Aorta (tissue), 5 donors: Measurements from ENCODE around the gene C9orf152. TPM values are rescaled to one million over a fixed set of nuclear protein-coding genes. Genes with fewer than 3 reads are reported as not detected.

Experiments used
- ATAC-seq: fragments of 200-7000 bp; cut with Tn5 transposase; one replicate; pipeline ENCODE4 v1.9.1; 2022; ENCODE audit warnings: moderate library complexity; ENCODE audit not compliant: low FRiP score
- DNase-seq, 2 donors: peaks; one replicate each; pipeline ENCODE4 v3.0.0-alpha.2; 2020
- H3K27ac ChIP-seq, 2 donors: one replicate each; pipeline ENCODE4 v1.5.1; 2013; ENCODE audit warnings: low read length in 2 of 2, mild to moderate bottlenecking in 2 of 2, moderate library complexity in 2 of 2, control low read depth in 1 of 2, inconsistent platforms in 1 of 2, low read depth in 1 of 2
- H3K27me3 ChIP-seq, 2 donors: one replicate each; pipeline ENCODE4 v1.6.1; 2013; ENCODE audit warnings: control low read depth in 1 of 2, low read length in 1 of 2, mild to moderate bottlenecking in 1 of 2, moderate library complexity in 1 of 2; ENCODE audit not compliant: insufficient read depth in 2 of 2, control insufficient read depth in 1 of 2
- H3K36me3 ChIP-seq, 2 donors: one replicate each; pipeline ENCODE4 v1.6.1; 2013; ENCODE audit warnings: control low read depth in 1 of 2, low read length in 1 of 2, mild to moderate bottlenecking in 1 of 2; ENCODE audit not compliant: insufficient read depth in 2 of 2, control insufficient read depth in 1 of 2
- H3K4me1 ChIP-seq, 2 donors: one replicate each; pipeline ENCODE4 v1.6.1; 2013; ENCODE audit warnings: low read length in 2 of 2, control low read depth in 1 of 2, mild to moderate bottlenecking in 1 of 2, moderate library complexity in 1 of 2; ENCODE audit not compliant: insufficient read depth in 2 of 2, control insufficient read depth in 1 of 2
- H3K4me3 ChIP-seq, 2 donors: one replicate each; pipeline ENCODE4 v1.5.1; 2013; ENCODE audit warnings: low read length in 2 of 2, control low read depth in 1 of 2, mild to moderate bottlenecking in 1 of 2
- H3K9me3 ChIP-seq: one replicate; pipeline ENCODE4 v1.6.1; 2013; ENCODE audit warnings: mild to moderate bottlenecking, low read length; ENCODE audit not compliant: control insufficient read depth
- WGBS, 2 donors: extraction: QIAGEN DNeasy Blood & Tissue Kit; methylation state at CpG; one replicate each; pipeline ENCODE4 v1.1.7; 2013; 5-methylcytosine and 5-hydroxymethylcytosine counted together
- intact Hi-C, 2 donors: fragments of 100-400 bp; cut with DNase I; formaldehyde crosslinking; loops; one replicate each; pipeline versions ENCODE4 v1.14.2 to v1.15.0; 2022
- long read RNA-seq, 2 donors: library from polyadenylated mRNA; unstranded; transcript quantifications; one replicate each; pipeline ENCODE4 v2.0.0, GENCODE V29; 2020 to 2021
- polyA plus RNA-seq, 2 donors: library from polyadenylated mRNA; stranded (reverse); fragments of 200-250 nt; gene quantifications; one replicate each; pipeline ENCODE4 v1.2.3, GENCODE V29; 2013
- total RNA-seq, 2 donors: library from RNA; stranded (reverse); fragmentation: NEBNext Ultra II Directional; extraction: Animal tissue kit (Norgen Biotek cat#: 25700); gene quantifications; one replicate each; pipeline ENCODE4 v1.2.1, GENCODE V29; 2021
- donor health status: healthy with polysubstance abuse.
- donor health status: Bipolar disorder and iron deficiency.
- donor health status: DM: no; HTN: no; CAD: no.
- donor health status: DM: no; HTN: no; CAD: no.
- donor health status: DM: yes; HTN: yes; CAD: no.

The C9orf152 gene, protein sequence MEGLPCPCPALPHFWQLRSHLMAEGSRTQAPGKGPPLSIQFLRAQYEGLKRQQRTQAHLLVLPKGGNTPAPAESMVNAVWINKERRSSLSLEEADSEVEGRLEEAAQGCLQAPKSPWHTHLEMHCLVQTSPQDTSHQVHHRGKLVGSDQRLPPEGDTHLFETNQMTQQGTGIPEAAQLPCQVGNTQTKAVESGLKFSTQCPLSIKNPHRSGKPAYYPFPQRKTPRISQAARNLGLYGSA
- not detected for total RNA-seq
- 1 to 10 TPM in 1 of 2 donors, under 1 TPM in 1; 0.38 to 3.1 TPM for polyA plus RNA-seq
- long read RNA-seq, donor 1, partial matches to known transcripts = 0 of 1 reads
- long read RNA-seq, donor 1, other reads (novel, unspliced or antisense) = 1 of 1 reads
- long read RNA-seq, donor 2, partial matches to known transcripts = 0 of 1 reads
- long read RNA-seq, donor 2, other reads (novel, unspliced or antisense) = 1 of 1 reads

DNA sequence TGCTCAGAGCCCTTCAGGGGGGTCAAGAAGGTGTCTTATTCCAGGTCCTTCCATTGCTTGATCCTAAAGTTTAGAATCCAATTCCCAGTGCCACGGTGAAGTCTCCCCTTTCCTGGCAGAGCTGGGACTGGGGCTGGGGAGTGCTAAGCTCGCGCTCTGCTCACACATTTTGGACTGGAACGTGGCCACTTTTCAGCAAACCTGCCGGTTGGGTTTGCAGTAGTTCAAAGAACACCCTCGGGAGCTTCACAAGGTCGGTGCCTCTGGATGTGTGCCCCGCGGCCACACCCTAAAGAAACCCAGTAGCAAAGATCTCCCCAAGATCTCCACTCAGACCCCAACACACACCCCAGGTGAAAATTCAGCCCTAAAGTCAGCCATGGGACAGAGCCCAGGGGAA lies at the start of gene C9orf152:
Gene C9orf152 (minus strand): TSS at position 129 of the 400 bp plus-strand sequence. CDS start 580 bp downstream, outside the sequence.
- no peak within 1 kb of the TSS for H3K27ac ChIP-seq
- no peak within 1 kb of the TSS for H3K4me3 ChIP-seq
- no peaks in the 10 kb centered on the region for H3K4me1 ChIP-seq
- ATAC-seq = no peak
- intact Hi-C loops = no loop called here
- DNase-seq = no peak
- WGBS, 2 donors = 80 to 84% methylated on average over 9 of the region's 9 CpGs
- H3K9me3 ChIP-seq = no peaks in the 10 kb centered on the region
- no peaks in the 10 kb centered on the region for H3K36me3 ChIP-seq
- no peaks in the 10 kb centered on the region for H3K27me3 ChIP-seq

DNA sequence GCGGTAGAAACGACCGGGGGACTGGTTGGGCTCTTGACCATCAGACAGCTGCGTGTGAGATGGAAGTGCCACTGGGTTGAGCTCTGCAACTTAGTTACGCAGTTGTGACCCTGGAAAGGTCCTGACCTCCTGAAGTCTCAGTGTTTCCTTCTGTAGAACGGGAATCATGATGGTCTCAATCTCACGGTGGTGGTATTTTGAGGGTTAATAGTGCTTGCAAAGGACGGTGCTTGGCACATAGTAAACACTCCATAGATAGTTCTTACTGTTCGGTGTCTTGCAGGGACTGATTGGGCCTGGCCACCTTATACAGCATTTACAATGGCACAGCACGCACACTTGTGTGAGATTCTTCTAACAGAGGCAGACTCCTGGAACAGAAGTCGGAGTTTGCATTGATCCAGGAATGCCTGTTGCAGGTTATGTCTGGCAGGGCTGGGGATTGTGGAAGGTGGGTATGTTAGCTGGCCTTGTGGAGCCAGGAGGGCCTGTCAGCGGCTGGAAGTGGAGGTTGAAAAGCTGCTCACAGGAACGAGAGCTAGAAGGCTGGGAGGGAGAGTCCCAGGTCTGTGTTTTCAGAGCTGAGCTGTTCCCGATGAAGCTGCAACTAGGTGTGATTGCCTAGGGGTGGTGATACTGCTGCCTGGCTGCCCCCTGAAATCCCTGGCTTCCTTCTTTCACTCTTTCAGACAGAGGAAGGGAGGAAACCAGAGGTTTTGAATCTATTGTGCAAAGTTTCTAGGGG lies 49.3 kb upstream of the C9orf152 start:
- intact Hi-C loops = no loop called here
- ATAC-seq = no peak

DNA sequence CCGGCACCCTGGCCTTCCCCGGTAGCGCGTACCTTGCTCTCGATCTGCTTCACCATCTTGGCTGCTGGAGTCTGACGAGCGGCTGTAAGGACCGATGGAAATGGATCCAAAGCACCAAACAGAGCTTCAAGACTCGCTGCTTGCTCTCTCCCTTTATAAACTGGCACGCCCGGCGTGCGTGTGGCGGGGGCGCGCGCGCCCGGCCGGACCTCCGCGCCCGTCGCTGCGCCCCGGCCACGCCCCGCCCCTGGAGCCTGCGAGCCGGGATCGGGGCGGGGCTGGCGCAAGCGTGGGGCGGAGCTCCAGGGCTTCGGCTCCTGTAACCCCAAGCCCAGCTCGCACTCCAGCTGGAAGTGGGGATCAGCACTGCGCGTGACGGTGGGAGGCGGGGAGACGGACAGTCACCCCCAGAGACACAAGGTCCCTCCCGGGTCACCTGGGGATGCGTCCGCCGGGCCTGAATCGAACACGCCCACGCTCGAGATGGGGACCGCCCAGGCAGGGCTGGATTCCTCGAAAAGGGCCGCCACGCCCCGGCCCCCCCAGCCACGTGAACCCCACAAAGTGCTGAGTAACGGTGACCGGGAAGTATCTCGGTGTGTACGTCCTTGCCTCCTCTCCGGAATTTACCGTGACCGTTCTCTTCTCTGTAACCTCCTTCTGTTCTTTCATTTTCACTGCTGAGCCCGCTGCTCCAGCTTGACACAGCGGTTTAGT lies 48.6 kb upstream of the C9orf152 start, which contains the start of gene TXN:
Gene TXN (minus strand): TSS at position 128 of the 717 bp plus-strand sequence. CDS start 72 bp downstream, at position 56.
- H3K27me3 ChIP-seq = no peaks in the 10 kb centered on the region
- peak; percentile 93 to 97 for DNase-seq
- intact Hi-C loops = no loop called here
- WGBS, 2 donors = 0 to 1% methylated on average over 65 of the region's 65 CpGs
- H3K4me1 ChIP-seq = peaks cover 0 to 3% of the 10 kb centered on the region in 2 donors
- H3K4me3 ChIP-seq = peak within 1 kb of the TSS; percentile 51 to 78
- no peaks in the 10 kb centered on the region for H3K36me3 ChIP-seq
- H3K27ac ChIP-seq = peak within 1 kb of the TSS in 1 of 2 donors; percentile 88
- H3K9me3 ChIP-seq = no peaks in the 10 kb centered on the region
- ATAC-seq = peak; percentile 93

More for the DNA sequence above, 49.3 kb upstream of the C9orf152 start:
- peak overlapping the region; percentile 51 to 78 for H3K4me3 ChIP-seq
- no peaks in the 10 kb centered on the region for H3K36me3 ChIP-seq
- peak overlapping the region in 1 of 2 donors; percentile 88 for H3K27ac ChIP-seq
- 19 to 23% methylated on average over 14 of the region's 14 CpGs for WGBS, 2 donors
- no peaks in the 10 kb centered on the region for H3K27me3 ChIP-seq
- no peaks in the 10 kb centered on the region for H3K9me3 ChIP-seq
- peaks cover 0 to 3% of the 10 kb centered on the region in 2 donors for H3K4me1 ChIP-seq
- DNase-seq = no peak

DNA sequence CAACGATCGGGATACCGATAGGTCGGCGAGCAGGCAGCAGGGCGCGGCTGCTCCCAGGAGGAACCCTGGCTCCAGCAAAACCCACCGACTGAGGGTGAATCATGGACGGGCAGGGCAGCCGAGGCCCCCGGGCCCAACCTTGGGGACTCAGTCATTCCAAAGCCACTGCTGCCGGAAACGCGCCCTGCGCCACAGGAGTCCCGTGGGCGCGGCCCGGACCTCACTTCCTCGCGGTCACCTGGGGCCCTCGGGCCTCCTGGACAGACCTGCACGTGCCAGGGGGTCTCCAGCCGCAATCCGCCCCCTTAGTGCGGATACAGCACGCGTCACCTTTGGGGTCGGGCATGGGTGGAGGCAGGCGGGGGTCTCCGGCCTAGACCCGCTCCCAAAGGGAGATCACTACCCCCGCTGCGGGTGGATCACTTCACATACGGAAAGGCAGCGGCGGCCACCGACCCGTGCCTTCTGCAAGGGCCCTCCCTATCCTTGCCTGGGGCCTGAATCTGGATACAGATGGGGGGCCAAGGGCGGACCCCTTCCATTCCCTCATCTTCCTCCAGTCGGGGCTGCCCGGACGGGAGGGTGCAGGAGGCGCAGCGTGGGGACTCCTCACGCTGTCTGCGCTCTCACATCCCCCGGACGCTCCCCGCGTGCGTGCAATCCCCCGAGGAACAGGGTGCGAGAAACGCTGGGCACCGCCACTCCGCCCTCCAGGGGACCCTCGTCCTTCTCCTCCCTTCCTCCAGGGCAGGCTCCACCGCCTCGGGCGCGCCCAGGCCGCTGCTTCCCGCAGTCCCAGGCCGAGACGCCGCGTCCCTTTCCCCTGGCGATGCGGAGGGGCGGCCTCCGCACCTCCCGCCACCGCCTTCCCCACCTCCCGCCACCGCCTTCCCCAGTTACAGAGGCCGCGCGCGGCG lies 47.8 kb upstream of the C9orf152 start:
- DNase-seq (peak; percentile 80 to 91), ATAC-seq (peak; percentile 68)
- intact Hi-C loops = no loop called here
- H3K4me3 ChIP-seq = peak overlapping the region; percentile 51 to 78
- no peaks in the 10 kb centered on the region for H3K9me3 ChIP-seq
- peaks cover 0 to 3% of the 10 kb centered on the region in 2 donors for H3K4me1 ChIP-seq
- WGBS, 2 donors = 0 to 1% methylated on average over 63 to 81 of the region's 81 CpGs
- H3K27ac ChIP-seq = peak overlapping the region in 1 of 2 donors; percentile 55
- H3K27me3 ChIP-seq = no peaks in the 10 kb centered on the region
- H3K36me3 ChIP-seq = no peaks in the 10 kb centered on the region

DNA sequence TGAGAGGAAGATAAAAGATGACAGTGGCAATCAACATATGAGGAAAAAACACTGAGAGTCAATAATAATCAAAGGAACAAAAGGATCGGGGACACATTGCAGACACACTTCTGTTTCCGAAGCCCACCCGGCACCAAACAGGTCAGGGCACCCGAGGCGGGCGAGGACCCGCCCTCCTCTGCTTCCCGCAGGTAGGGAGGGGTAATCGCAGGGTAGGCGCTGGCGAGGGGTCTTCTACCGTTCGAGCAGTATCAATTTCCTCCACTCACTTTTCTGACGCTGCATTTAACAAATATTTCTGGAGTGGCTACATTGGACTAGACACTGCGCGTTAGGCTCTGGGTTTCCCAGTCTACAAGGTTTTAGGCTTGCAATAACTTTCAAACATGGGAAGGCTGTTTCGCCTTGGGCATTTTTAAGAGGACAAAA lies 47.1 kb upstream of the C9orf152 start:
- intact Hi-C loops = no loop called here
- no peaks in the 10 kb centered on the region for H3K27me3 ChIP-seq
- no peaks in the 10 kb centered on the region for H3K9me3 ChIP-seq
- H3K36me3 ChIP-seq = no peaks in the 10 kb centered on the region
- peak overlapping the region in 1 of 2 donors; percentile 24 for H3K27ac ChIP-seq
- H3K4me1 ChIP-seq = peaks cover 0 to 3% of the 10 kb centered on the region in 2 donors
- DNase-seq (peak in 1 of 2 donors; percentile 40), ATAC-seq (no peak)
- peak overlapping the region; percentile 51 to 78 for H3K4me3 ChIP-seq
- 13 to 25% methylated on average over 17 of the region's 17 CpGs for WGBS, 2 donors

DNA sequence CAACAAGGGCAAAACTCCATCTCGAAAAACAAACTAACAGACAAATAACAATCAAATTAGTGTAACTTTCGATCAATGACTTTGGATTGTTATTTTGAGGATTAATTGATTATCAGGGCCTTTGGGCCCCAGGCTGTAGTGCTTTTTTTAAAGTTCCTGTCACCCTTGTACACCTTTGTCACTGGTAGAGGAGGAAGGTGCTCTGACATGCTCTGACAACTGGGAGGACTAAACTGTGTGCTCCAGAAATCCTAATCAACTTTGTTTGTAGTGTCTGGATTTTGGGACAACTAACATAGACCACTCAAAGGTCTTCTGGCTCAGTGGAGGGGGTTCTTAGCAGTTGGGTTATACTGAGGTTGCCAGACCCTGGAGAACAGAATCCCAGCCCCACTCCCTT lies 46.5 kb upstream of the C9orf152 start:
- intact Hi-C loops = no loop called here
- ATAC-seq (no peak), DNase-seq (no peak)
- WGBS, 2 donors = 93 to 94% methylated on average over 2 of the region's 2 CpGs
- Histone ChIP-seq H3K27ac (no peak overlapping the region), H3K4me3 (peak overlapping the region in 1 of 2 donors; percentile 78), H3K27me3 (no peaks in the 10 kb centered on the region), H3K36me3 (peaks cover 0 to 4% of the 10 kb centered on the region in 2 donors), H3K4me1 (peaks cover 0 to 3% of the 10 kb centered on the region in 2 donors), H3K9me3 (no peaks in the 10 kb centered on the region)

DNA sequence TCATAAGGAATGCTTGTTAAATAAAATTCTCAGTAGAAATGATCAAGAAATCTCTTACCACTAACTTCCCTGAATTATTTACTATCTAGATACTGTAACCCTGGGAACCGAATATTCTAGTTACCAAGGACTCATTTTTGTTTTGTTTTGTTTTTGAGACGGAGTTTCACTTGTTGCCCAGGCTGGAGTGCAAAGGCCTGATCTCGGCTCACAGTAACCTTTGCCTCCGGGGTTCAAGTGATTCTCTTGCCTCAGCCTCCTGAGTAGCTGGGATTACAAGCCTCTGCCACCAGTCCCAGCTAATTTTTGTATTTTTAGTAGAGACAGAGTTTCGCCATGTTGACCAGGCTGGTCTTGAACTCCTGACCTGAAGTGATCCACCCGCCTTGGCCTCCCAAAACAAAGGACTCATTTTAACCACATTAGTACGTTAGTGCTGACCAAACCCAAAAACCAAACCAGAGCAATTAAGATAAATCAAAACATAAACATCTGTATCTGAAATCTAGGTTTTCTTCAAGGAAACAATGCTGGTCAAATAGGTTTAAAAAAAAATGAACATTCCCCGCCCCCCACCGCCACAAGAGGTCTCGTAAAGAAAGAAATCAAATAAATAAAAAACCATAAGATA lies 44.7 kb upstream of the C9orf152 start:
- H3K27ac ChIP-seq = no peak overlapping the region
- DNase-seq (no peak), ATAC-seq (no peak)
- 73% methylated on average over 10 of the region's 10 CpGs for WGBS, 2 donors
- intact Hi-C loops = no loop called here
- H3K36me3 ChIP-seq = peaks cover 0 to 5% of the 10 kb centered on the region in 2 donors
- H3K27me3 ChIP-seq = no peaks in the 10 kb centered on the region
- H3K4me3 ChIP-seq = no peak overlapping the region
- H3K9me3 ChIP-seq = no peaks in the 10 kb centered on the region
- H3K4me1 ChIP-seq = peaks cover 0 to 3% of the 10 kb centered on the region in 2 donors
